HG02852 (cell line): ENCODE data around the gene OR2T5.
"Not testable (repeated sequence)": the region's sequence is repeated elsewhere in the genome, so short reads cannot be mapped to it uniquely, and the experiment has no call there.

ENCODE experiments used
- ATAC-seq: cut with Tn5 transposase; IDR thresholded peaks from one replicate; pipeline ENCODE4 v1.9.1; 2021; ENCODE audit warnings: mild to moderate bottlenecking, moderate library complexity; ENCODE audit not compliant: unreplicated experiment

OR2T5 gene, protein sequence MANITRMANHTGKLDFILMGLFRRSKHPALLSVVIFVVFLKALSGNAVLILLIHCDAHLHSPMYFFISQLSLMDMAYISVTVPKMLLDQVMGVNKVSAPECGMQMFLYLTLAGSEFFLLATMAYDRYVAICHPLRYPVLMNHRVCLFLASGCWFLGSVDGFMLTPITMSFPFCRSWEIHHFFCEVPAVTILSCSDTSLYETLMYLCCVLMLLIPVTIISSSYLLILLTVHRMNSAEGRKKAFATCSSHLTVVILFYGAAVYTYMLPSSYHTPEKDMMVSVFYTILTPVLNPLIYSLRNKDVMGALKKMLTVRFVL

DNA sequence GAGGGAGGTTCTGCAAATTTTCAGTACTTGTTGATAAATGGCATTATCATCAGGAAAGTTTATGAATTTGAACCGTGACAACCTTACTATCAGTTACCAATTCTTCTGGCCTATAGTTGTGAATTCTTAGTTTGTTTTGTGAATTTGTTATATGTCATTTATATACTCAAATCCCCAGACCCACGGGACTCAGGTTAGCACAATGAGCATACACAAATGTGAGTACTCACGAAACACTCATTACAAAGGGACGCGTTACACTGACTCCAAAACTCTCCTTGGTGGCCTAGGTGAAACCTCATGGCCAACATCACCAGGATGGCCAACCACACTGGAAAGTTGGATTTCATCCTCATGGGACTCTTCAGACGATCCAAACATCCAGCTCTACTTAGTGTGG, at the start of gene OR2T5:
Gene OR2T5, plus strand, starts transcription at position 301 of the 400 bp plus-strand sequence. Its CDS starts 0 bp downstream, at position 301.
- ATAC-seq = not testable (repeated sequence)

DNA sequence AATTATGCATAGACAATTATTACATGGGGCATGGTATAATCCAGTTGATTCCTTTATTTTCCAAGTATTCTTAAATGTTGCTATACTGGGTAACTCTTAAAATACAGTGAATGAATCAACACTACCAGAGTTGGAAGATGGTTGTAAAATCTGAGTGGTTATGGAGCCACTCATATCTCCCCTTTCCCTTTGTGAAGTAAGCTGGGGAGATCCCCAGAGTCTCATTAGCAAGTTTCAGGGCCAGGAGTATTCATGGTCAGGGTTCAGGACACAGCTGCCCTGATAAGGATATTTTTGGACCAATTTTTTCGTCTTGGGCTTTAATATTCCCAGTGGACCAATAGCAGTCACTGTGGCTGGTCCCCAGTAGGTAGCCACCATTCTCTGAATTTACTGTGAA, 49.7 kb upstream of the OR2T5 start:
- peak; percentile 49 for ATAC-seq

DNA sequence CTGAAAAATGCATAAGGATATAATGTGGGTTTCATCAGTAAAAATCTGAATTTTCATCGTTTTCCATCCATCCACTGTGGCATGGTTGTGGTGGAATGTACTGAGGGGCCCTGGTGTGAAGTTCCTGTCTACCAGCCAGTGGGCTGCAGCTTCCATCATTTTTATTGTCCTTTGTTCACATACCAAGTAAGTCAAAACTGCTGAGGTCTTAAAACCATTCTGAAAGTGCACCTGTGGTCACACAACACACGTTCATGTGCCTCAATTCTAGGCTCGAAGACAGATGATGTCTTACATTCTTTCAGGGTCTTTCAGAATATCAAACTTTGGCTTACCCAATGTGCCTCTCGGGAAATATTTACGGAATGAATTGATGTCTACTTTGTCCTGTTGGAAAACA, 49.1 kb upstream of the OR2T5 start:
- ATAC-seq = not testable (repeated sequence)

DNA sequence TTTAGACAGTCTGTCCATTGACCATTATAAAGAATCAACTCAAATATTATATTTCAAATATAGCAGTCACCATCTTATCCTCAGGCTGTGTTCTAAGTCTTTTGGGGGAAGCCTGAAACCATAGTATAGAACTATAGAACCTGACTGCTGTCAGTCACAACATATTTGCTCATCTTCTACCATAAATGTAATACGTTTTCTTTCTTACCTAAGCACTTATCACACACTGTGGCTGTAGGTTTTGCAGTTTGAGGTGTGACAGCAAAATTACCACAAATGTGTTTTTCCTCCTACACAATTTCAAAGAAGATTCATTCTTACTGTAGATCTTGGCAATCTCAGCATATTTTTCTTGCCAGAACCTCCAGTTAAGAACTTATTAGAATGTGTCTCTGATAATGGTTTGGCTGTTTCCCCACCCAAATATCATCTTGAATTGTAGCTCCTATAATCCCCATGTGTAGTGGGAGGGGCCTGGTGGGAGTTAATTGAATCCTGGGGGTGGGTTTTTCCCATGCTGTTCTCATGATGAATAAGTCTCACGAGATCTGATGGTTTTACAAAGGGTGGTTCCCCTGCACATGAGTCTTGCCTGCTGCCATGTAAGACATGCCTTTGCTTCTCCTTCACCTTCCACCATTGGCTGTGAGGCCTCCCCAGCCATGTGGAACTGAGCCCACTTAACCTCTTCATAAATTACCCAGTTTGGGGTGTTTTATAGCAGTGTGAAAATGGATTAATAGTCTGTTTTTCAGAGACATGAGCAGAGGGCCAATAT, 45.7 kb upstream of the OR2T5 start:
- not testable (repeated sequence) for ATAC-seq

DNA sequence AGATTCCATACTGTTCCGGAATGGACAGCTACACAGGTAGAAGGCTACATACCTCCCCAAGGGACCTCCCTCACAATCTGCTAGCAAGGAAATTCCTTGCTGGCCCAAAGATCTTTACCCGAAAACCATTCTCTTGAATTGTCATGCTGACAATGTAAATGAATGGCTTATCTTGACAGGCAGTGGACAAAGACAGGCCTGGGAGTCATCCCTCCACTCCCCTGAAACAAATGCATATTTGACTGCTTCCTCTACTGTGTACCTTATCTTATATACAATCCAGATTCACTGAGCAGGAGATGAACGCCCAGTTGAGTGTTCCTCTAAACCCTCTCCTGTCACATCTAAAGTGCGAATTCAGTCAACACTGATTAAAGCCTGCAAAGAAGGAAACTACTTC, 43.8 kb upstream of the OR2T5 start:
- ATAC-seq = not testable (repeated sequence)

DNA sequence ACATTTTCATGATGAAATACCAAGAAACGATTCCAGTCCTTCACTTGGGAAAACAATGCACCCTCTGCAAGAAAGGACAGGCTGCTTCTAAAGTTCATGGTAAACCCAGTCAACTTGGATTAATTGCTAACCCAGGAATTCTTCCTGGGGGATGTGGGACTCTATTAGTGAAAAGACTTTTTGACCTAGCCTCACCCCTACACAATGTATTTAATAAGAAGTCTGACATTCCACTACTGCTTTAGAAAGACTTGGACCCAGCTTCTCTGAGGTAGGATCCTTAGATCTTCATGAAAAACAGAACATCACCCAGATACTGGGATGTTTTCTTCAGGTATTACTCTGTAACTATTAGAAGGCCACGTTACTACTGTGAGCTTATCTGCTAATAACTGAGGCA, 43.0 kb upstream of the OR2T5 start, which contains the start of gene OR2T2:
Gene OR2T2, plus strand, starts transcription at position 239 of the 400 bp plus-strand sequence. CDS start 7,161 bp downstream, outside the sequence.
- not testable (repeated sequence) for ATAC-seq

DNA sequence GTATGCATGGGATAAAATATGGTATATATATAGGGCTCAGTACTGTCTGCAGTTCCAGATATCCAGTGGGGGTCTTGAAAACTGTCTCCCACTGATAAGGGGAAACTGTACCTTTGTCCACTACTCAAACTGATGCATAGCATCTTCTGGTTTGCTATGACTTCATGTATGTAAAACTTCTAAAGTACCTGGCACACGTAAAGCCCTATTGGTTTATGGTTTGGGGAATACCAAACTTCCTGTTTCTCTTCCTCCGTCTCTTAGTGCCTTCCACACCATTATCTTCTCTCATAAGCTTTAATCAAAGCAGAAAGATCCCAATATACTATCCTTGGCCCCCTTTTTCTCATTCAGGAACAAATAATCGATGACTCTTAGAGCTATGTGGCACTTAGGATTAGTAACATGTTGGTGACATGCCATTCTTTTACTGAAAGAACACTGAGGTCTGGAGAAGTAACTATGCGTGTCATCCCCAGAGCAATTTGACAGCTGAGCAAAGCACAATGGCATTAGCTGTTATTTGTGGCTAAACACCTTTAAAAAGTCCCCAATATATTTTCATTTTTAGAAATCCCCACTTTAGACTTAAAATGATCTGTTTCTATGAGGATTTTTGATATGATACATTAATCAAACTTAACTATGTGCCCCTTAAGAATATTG, 39.8 kb upstream of the OR2T5 start:
- ATAC-seq = peak; percentile 59

DNA sequence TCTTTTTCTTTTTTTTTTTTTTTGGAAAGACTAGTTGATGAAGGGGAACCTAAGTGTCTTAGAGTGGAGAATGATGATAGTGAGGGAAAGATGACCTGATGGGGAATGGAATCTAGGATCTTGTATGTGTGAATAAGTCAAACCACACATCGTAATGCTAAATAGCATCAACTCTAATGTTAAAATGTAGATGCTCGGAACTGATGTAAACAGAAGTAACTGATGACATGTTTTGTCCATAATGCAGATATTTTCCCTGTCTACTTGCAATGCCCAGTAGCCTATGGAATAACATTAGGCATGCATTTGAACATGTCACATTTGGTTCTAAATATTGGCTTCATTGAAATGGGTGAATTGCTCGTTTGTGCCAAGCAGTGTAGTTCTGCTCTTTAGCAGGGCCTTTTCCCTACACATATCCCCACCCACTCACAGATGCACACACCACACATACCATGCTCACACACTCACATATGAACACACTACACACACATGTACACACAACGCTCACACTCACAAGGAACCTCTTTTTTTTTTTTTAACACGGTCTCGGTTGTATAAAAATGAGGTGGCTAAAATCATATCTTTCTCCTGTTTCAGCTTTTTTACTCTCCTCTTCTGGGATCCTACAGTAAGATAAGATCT, 38.4 kb upstream of the OR2T5 start:
- ATAC-seq = not testable (repeated sequence)

DNA sequence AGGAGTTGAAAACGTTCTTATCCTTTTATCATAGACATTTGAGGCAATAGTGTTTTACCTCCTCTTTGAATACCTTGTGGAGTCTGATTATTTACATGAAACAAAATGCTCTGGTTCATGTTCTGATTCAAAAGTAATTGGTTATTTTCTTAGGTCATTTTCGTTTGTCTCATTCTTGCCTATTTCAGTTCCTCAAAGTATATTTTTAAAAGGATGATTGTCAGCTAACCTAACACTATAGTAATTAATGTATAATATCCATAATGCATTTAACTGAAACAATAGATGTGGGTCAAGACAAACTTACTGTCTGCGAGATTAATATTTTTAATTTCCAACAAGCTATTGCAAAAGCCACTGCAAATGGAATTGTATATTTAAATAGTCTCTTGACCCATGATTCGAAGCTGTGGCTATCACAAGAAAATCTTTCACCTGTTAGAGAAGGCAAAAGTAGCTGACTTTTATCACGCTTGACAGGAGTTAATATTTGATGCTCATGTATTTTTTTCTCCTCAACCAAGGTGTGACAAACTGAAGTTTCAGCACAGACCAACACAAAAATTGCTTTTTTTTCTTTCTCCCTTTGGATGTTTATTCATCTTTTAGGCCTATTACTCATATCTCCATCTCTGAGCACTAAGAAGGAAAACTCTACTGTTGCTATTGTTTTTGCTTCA, 37.8 kb upstream of the OR2T5 start:
- ATAC-seq = peak; percentile 60

DNA sequence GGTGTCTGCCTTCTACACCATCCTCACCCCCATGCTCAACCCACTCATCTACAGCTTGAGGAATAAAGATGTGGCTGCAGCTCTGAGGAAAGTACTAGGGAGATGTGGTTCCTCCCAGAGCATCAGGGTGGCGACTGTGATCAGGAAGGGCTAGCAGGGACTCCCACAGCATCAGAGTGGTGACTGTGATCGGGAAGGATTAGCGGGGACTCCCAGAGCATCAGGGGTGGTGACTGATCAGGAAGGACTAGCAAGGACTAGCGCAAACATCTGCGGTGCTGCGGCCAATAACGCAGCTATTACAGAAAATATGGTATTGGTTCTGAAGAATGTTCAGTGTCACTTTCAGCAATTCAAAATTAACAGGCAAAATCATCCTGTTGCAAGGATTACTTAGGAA, 34.8 kb upstream of the OR2T5 start:
- ATAC-seq = not testable (repeated sequence)

DNA sequence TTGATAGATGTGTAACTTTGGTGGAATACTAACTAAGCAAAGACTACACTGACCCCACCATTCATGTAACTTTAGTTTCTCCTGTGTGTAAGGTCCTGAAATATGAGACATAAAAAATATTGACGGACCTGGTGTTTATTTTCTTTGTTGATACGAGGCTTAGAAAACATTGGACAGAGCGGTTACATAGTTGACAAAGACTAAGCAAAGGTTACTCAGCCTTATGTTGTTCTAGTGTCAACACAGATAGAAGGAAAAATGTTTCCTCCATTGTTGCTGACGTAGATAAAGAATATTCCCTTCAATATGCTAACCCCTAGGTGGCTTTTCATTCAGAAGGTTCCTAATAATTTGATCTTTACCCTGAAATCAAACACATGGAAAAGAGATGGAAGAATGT, 33.3 kb upstream of the OR2T5 start:
- ATAC-seq = not testable (repeated sequence)

DNA sequence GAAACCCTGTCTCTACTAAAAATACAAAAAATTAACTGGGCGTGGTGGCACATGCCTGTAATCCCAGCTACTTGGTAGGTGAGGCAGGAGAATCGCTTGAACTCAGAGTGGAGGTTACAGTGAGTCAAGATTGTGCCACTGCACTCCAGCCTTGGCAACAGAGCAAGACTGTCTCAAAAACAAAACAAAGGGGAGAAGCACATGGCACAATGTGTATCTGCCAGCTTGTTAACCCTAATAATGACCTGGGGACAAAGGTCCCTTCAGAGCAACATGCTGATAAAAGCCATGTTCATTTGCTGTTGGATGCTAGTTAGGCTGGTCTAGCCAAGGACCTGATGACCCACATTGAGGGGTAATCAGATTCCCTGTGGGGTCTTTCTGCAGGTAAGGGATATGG, 31.8 kb upstream of the OR2T5 start:
- not testable (repeated sequence) for ATAC-seq

DNA sequence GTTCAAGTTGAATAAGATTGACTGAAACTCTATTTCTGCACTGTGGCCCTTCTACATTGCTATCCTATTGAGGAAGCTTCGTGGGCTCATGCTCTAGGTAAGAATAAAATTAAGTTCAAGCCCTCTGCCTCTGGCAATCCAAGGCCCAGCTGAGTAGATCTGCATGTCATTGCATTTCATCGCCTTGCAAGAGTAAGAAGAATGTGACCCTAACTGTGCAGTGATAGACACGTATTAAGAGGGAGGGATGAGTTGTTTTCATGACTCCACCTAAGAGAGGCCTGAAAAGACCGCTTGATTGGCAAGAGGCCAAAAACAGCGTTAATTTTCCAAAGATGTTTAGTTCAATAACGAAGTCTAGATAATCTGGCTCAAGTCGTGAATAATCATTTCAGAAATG, 29.3 kb upstream of the OR2T5 start:
- ATAC-seq = not testable (repeated sequence)

DNA sequence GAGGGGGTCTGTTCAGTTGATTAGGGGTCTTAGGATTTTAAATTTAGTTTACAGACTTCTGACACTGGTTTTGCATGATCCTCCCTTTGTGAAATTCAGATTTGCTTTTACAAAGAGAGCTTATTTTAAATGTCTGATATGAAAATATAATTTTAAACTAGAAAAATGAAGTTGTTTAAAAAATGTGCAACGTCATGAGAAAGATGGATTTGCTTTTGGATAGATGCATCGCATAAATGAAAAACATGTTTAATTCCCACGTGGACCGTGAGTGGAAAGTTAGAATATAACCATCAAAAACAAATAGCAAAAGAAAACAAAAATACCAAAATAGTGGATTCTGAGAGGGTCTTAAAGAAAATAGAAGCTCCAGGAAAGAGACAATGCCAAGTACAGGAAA, 17.2 kb upstream of the OR2T5 start:
- ATAC-seq = no peak

DNA sequence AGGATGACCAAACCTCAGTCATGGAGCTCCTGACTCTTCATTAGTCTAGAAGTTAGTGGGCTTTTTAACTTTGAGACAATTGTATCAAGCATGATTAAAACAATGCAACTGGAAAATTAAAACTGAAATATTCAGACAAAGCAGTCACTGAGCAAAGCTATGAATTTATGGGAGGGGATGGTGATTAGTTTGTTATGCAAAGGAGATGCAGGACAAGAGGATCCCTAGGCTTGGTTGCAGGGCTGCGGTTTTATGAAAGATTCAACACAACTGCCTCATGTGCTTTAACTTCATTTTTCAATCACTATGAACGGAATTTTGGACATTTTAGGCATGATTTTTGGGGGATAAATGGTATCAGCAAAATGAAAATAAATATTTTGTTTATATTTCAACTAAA, 16.3 kb upstream of the OR2T5 start:
- ATAC-seq = not testable (repeated sequence)

DNA sequence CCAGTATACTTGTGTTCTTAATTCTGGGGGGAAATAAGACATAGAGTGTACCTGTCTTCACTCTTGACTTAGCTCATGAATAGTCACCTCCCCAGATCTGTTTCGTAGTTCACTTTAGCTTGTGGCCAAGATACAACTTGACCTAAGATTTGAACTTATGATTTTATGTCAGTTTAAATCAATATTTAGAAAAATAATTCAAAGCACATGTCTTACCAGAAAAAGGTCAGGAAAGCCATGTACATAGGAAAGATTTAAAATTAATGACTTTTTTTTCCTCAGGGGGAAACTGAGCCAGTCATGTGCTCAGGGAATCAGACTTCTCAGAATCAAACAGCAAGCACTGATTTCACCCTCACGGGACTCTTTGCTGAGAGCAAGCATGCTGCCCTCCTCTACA, 15.3 kb upstream of the OR2T5 start, which contains the start of gene OR2T3:
Gene OR2T3, plus strand, starts transcription at position 301 of the 400 bp plus-strand sequence. Its CDS starts 0 bp downstream, at position 301.
- not testable (repeated sequence) for ATAC-seq

DNA sequence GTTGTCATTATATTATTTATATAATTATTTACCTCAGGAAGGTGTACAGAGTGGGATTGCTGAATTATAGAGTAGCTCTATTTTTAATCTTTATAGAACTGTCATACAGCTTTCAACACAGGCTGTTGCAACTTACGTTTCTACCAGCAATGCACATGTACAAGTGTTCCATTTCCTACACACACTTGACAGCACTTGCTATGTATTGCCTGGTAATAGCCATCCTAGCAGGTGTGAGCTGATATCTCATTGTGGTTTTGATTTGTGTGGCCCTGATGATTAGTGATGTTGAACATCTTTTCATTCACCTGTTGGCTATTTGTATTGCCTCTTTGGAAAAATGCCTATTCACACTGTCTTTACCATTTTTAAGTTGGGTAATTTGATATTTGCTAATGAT, 12.7 kb upstream of the OR2T5 start:
- peak; percentile 89 for ATAC-seq

DNA sequence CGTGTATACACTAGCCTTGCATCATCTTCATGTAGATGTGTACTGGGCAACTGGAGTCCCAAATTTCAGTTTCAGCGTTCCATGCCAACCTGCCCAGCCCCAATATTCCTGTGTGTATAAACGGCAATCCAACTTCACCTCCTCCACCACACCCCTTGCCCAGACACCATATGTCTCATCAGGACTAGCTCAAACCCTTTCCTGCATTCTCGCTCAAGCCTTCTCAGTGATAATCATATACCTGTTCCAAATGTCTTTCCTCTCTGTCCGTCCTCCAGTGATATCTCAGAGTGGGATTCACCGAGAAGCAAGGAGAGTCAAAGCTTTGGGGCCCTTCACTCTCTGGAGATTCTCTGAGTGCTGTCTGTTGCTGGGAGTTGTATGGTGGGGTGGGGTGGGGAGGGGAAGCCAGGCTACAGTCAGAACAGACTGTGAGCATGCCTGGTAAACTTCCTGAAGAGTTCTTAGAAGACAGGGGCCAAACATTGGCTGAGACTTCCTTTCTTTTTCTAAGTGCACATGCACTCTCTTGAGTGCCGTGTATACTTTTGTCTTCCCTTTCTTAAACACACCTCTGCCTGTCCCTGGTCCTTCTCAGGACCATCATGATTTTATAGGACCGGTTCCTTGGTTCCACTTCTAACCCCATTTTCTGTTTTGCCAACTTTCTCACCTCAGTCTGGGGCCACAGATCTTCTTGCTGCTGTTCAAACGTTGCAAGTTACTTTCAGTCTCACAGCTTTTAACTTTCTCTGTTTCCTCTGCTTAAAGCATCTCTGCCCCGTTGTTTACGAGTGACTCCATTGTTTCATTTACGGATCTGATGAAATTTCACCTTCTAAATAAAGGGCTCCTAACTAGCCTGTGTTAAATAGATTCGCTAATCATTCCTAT, 6.5 kb upstream of the OR2T5 start:
- ATAC-seq = peak; percentile 87

DNA sequence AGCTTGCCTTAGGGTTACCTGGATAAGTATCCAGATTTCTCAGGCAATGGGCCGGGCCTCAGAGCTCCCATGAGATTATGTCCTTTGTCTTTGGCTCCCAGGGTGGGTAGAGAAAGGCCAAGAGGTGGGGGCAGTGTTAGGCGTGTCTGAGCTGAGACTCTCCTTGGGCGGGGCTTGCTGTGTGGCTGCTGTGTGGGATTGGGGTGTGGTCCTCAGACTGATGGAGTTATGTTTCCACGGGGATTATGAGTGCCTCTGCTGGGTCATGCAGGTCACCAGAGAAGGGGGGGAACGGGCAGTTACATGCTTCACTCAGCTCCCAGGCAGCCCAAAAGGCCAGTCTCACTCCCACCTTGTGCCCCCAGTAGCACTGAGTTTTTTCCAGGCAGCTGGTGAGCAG, 8.3 kb downstream of the OR2T5 start:
- ATAC-seq = not testable (repeated sequence)
